Measurements from ENCODE around the gene GPR42. TPM values are rescaled to one million over a fixed set of nuclear protein-coding genes. Genes with fewer than 3 reads are reported as not detected.
A peak's percentile ranks its signal among the peaks of the same experiment; 100 is the strongest.

Gene GPR42
- total and polyA plus RNA-seq, 10 donors = 0.09 to 0.67 (median 0.63) TPM; not detected in 6

DNA sequence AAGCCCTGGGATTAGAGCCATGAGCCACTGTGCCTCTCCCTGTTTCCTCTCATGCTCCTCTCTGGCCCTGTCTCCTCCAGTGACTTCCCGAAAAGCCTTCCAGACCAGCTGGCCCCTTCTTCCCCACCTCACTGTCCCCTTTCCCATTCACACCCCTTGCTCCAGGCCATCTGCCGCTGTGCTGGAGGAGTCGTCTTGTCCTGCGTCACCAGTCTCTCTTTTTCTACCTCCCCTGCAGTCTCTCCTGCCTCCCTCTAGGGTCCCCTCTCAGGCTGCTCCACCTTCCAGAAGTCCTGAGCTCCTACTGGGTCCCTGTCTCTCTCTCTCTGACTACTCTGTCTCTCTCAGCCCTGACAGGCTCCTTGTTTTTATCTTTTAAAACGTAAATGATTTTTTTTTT lies 28.4 kb upstream of the GPR42 start:
- Histone ChIP-seq H3K36me3 (peaks cover 0 to 82% (median 4%) of the 10 kb centered on the region in 6 donors), H3K27ac (no peak overlapping the region), H3K27me3 (replicated peaks in 1 of 7) (peaks cover 0 to 11% (median 0%) of the 10 kb centered on the region in 7 donors), H3K4me1 (peaks cover 13 to 99% (median 42%) of the 10 kb centered on the region in 6 donors), H3K9me3 (no peaks in the 10 kb centered on the region), H3K4me3 (no peak overlapping the region)
- peak; percentile 52 for DNase-seq
- TF ChIP-seq, protein P1, sequence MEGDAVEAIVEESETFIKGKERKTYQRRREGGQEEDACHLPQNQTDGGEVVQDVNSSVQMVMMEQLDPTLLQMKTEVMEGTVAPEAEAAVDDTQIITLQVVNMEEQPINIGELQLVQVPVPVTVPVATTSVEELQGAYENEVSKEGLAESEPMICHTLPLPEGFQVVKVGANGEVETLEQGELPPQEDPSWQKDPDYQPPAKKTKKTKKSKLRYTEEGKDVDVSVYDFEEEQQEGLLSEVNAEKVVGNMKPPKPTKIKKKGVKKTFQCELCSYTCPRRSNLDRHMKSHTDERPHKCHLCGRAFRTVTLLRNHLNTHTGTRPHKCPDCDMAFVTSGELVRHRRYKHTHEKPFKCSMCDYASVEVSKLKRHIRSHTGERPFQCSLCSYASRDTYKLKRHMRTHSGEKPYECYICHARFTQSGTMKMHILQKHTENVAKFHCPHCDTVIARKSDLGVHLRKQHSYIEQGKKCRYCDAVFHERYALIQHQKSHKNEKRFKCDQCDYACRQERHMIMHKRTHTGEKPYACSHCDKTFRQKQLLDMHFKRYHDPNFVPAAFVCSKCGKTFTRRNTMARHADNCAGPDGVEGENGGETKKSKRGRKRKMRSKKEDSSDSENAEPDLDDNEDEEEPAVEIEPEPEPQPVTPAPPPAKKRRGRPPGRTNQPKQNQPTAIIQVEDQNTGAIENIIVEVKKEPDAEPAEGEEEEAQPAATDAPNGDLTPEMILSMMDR (IDR thresholded peaks at IDR 0.05 in 8 of 11, conservative IDR thresholded peaks at IDR 0.05 in 3 of 11) = no peak
- TF ChIP-seq POLR2AphosphoS5 (IDR thresholded peaks at IDR 0.05) (no peak), POLR2A (IDR thresholded peaks at IDR 0.05) (no peak)
- intact Hi-C loops (cut with DNase I; ENCODE audit: low total_unique reads) = no loop called here
- WGBS, 5 donors = 67 to 85% (median 78%) methylated on average over 5 of the region's 5 CpGs

DNA sequence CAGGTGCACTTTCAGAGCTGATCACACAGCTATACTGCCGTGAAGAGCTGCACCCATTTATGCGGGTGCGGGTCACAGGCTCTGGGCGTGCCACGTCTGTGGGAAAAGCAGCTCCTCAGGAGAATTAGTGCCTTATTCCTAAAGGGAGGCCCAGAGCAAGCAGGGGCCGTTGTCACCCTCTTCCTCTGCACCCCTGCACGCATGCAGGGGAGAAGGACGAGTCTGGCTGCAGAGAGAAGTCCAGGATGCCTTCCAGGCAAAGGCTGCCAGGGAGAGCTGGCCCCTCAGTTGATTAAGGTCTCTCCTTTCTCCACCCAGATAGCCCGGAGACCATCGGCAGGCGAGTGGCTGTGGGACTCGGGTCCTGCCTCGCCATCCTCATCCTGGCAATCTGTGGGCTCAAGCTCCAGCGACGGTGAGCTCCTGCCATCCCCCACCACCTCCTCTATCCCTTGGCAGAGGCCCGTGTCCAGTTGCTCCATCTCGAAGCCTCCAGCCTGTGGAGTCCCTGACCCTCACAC lies 26.3 kb upstream of the GPR42 start:
- H3K27me3 ChIP-seq (replicated peaks in 1 of 7) = peaks cover 0 to 11% (median 0%) of the 10 kb centered on the region in 7 donors
- intact Hi-C loops (cut with DNase I; ENCODE audit: low total_unique reads) = no loop called here
- H3K4me3 ChIP-seq = no peak overlapping the region
- no peak overlapping the region for H3K27ac ChIP-seq
- peaks cover 0 to 63% (median 4%) of the 10 kb centered on the region in 6 donors for H3K36me3 ChIP-seq
- H3K9me3 ChIP-seq = no peaks in the 10 kb centered on the region
- peak; percentile 70 for DNase-seq
- H3K4me1 ChIP-seq = peaks cover 24 to 100% (median 58%) of the 10 kb centered on the region in 6 donors
- 80 to 88% (median 85%) methylated on average over 16 to 17 of the region's 17 CpGs for WGBS, 5 donors
- TF ChIP-seq POLR2AphosphoS5 (IDR thresholded peaks at IDR 0.05) = peak; percentile 6 to 65 (median 7)
- TF ChIP-seq POLR2A (IDR thresholded peaks at IDR 0.05) = no peak

DNA sequence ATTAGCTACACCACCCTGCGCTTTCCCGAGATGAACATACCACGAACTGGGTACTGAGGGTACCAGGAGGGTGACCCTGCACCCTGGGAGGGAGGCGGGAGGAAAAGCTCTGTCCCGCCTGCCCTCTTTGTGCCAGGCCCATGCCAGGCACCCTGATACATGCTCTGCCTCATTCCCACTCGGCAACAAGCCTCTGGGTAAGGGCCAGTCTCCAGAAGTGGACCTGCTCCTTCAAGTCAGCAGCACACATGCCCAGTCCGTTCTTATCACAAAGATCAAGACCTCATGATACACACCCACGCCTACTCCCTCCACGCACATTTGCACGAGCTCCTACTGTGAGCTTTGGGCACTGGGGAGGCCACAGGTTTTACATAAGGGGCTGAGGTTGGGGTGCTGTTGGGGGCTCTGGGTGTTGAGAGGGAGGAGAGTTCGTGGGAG lies 25.2 kb upstream of the GPR42 start:
- 64 to 77% (median 75%) methylated on average over 9 to 11 of the region's 11 CpGs for WGBS, 5 donors
- peak; percentile 73 for DNase-seq
- H3K9me3 ChIP-seq = no peaks in the 10 kb centered on the region
- TF ChIP-seq, protein P1 (IDR thresholded peaks at IDR 0.05 in 8 of 11, conservative IDR thresholded peaks at IDR 0.05 in 3 of 11) = no peak
- TF ChIP-seq POLR2A (IDR thresholded peaks at IDR 0.05) = no peak
- TF ChIP-seq POLR2AphosphoS5 (IDR thresholded peaks at IDR 0.05) = peak in 1 of 3 donors; percentile 44
- H3K4me3 ChIP-seq = no peak overlapping the region
- H3K27ac ChIP-seq = peak overlapping the region in 4 of 8 donors; percentile 81 to 93 (median 88)
- peaks cover 24 to 100% (median 59%) of the 10 kb centered on the region in 6 donors for H3K4me1 ChIP-seq
- intact Hi-C loops (cut with DNase I; ENCODE audit: low total_unique reads) = no loop called here
- peaks cover 0 to 11% (median 0%) of the 10 kb centered on the region in 7 donors for H3K27me3 ChIP-seq (replicated peaks in 1 of 7)
- H3K36me3 ChIP-seq = peaks cover 0 to 52% (median 4%) of the 10 kb centered on the region in 6 donors

DNA sequence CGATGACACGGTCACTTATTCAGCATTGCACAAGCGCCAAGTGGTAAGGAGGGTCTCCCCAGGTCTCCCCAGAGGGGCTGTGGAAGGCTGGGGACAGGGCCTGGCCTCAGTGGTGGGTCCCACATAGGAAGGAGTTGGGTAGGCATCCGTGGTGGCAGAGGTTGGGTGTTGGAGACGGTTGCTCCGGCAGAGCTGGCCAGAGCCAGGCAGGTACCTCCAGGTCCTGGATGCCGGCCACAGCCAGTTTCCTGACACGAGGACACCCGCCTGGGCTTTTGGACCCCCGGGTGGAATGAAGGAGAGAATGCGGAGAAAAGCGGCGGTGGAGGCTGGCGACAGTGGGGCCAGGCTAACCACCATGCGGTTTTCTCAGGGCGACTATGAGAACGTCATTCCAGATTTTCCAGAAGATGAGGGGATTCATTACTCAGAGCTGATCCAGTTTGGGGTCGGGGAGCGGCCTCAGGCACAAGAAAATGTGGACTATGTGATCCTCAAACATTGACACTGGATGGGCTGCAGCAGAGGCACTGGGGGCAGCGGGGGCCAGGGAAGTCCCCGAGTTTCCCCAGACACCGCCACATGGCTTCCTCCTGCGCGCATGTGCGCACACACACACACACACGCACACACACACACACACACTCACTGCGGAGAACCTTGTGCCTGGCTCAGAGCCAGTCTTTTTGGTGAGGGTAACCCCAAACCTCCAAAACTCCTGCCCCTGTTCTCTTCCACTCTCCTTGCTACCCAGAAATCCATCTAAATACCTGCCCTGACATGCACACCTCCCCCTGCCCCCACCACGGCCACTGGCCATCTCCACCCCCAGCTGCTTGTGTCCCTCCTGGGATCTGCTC lies 24.4 kb upstream of the GPR42 start:
- Histone ChIP-seq H3K36me3 (peaks cover 0 to 44% (median 4%) of the 10 kb centered on the region in 6 donors), H3K4me1 (peaks cover 24 to 92% (median 55%) of the 10 kb centered on the region in 6 donors), H3K9me3 (no peaks in the 10 kb centered on the region), H3K27me3 (replicated peaks in 1 of 7) (peaks cover 0 to 17% (median 0%) of the 10 kb centered on the region in 7 donors), H3K4me3 (peak overlapping the region in 1 of 8 donors; percentile 39), H3K27ac (peak overlapping the region; percentile 21 to 93 (median 84))
- intact Hi-C loops (cut with DNase I; ENCODE audit: low total_unique reads) = no loop called here
- DNase-seq = peak; percentile 92
- 42 to 52% (median 52%) methylated on average over 28 of the region's 28 CpGs for WGBS, 5 donors
- TF ChIP-seq POLR2A (IDR thresholded peaks at IDR 0.05) (no peak), POLR2AphosphoS5 (IDR thresholded peaks at IDR 0.05) (peak; percentile 73 to 88 (median 85))

Measured in spleen (tissue), 11 donors.